Measurements from ENCODE around the gene ROR2.

ROR2 gene

DNA sequence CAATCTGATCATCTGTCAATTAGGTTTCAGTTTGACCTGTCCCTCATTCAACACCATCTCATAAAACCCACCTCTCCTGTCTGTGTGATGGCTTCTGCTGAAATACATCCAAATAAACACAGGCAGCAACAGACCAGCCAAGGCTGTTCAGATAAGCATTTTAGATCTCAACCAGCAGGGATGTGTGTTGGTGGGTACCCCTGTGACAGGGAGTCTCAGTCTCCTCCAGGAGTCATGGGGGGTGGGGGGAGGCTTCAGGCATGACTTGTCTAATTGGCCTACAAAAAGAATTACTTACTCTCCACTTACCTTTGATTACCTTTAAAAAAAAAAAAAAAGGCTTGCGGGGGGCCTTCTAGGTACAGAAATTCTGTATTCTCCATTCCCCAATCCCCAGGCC lies 65.9 kb downstream of the ROR2 start:
- in situ Hi-C loops (cut with MboI; ENCODE audit: low sequenced_read_pairs) = no loop called here

DNA sequence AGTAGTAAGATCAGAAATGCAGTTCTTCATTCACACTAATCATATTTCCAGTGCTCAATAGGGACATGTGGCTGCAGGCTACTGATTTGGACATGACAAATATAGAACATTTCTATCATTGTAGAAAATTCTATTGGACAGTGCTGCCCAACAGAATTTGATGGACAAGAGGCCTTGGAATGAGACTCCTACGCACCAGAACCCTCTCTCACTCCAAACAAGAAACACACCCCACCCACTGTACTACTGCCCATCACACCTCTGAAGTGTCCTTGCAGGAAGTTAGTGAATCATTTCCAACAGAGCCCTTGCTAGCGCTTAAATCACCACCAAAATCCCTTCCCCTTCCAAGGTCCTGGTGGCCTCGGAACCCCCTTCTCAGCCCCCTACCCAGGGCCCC lies 66.5 kb downstream of the ROR2 start:
- in situ Hi-C loops (cut with MboI; ENCODE audit: low sequenced_read_pairs) = no loop called here

- in situ Hi-C loops (cut with MboI; ENCODE audit: low sequenced_read_pairs) = no loop called here
Measured at GRCh38 chr9:91882627-91883026, 67.4 kb downstream of the ROR2 start.

DNA sequence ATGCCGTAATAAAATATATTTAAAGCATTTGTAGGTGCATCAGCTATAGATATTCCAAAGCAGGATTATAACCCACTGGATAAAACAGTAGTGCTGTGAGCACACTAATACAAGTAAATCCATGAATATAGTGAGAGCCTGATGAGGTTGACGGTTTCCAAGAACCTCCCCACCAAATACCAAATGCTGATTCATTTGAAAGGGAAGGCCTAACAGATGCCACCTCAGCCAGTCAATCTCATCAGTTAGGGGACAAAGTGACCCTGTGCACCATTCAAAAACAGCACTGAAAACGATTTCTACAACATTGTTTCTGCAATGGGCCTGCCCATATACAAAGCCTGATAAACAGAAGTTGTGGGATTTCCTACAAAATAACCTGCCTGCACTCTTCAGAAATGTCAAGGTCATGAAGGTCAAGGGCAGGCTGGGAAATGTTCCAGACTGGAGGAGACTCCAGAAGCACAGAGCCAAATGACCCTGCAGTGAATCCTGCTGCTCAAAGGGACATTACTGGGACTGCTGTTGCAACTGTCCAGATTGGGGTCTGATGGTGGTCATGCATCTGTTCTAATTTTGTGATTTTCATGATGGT lies 69.6 kb downstream of the ROR2 start:
- in situ Hi-C loops (cut with MboI; ENCODE audit: low sequenced_read_pairs) = no loop called here

- in situ Hi-C loops (cut with MboI; ENCODE audit: low sequenced_read_pairs) = no loop called here
Measured at GRCh38 chr9:91879231-91879630, 70.8 kb downstream of the ROR2 start.

DNA sequence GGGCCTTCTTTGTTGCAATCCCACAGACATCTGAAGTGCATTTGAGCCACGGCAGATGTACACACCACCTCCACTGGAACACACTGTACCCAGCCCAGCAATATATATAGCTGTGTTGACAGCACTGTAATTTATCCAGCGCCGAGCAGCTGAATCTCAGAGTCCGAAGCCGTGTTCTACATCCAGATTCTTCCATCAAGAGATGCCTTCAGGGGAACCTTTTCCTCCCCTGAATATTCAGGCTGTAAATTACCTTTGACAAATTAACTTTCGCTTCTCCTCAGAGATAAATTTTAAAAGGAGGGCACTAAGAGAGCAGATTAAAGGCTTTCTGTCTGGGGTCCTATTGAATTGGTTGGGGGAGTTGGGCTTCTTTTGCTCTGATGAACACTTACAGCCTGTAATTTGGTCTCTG lies 76.4 kb downstream of the ROR2 start:
- in situ Hi-C loops (cut with MboI; ENCODE audit: low sequenced_read_pairs) = no loop called here

GRCh38 chr9:91868732-91869391 lies 81.2 kb downstream of the ROR2 start:
- in situ Hi-C loops (cut with MboI; ENCODE audit: low sequenced_read_pairs) = no loop called here

- in situ Hi-C loops (cut with MboI; ENCODE audit: low sequenced_read_pairs) = no loop called here
Measured at GRCh38 chr9:91867740-91868139, 82.3 kb downstream of the ROR2 start.

- in situ Hi-C loops (cut with MboI; ENCODE audit: low sequenced_read_pairs) = no loop called here
Measured at GRCh38 chr9:91865041-91865440, 85.0 kb downstream of the ROR2 start.

GRCh38 chr9:91864380-91864779 lies 85.6 kb downstream of the ROR2 start:
- in situ Hi-C loops (cut with MboI; ENCODE audit: low sequenced_read_pairs) = no loop called here

GRCh38 chr9:91863469-91863868 lies 86.6 kb downstream of the ROR2 start:
- in situ Hi-C loops (cut with MboI; ENCODE audit: low sequenced_read_pairs) = no loop called here

DNA sequence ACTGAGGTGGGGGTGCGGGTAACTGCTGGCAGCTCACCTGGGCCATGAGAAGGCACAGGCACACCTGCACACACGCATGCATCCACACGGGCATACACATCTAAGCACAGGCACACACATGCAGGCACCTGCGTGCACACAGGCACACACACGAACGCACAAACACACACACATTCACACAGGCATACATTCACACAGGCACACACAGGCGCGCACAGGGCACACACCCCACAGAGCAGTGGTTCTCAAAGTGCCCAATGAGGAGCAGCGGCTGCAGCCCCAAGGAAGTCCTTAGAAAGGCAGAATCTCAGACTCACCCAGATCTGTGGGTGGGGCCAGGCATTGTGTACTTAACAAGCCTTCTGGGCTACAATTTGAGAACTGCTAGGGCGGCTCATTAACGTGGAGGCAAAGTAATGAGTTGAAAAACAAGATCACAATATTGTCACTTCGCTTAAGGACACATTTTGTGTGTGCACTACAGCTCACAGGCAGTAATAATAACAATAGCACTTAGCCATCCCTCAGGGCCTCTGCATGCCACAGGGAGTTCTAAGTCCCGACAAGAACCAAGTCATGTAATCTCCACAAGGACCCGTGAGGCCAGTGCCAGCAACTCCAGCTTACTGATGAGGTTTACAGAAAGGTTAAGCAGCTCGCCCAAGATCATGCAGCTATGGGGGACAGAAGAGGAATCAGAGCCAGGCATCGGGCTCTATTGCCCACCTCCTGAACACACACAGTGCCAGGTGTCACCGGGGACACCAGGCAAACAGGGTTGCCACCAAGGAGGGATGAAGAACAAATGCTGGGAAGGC lies 91.6 kb downstream of the ROR2 start:
- in situ Hi-C loops (cut with MboI; ENCODE audit: low sequenced_read_pairs) = no loop called here

- in situ Hi-C loops (cut with MboI; ENCODE audit: low sequenced_read_pairs) = no loop called here
Measured at GRCh38 chr9:91857291-91858212, 92.5 kb downstream of the ROR2 start.

DNA sequence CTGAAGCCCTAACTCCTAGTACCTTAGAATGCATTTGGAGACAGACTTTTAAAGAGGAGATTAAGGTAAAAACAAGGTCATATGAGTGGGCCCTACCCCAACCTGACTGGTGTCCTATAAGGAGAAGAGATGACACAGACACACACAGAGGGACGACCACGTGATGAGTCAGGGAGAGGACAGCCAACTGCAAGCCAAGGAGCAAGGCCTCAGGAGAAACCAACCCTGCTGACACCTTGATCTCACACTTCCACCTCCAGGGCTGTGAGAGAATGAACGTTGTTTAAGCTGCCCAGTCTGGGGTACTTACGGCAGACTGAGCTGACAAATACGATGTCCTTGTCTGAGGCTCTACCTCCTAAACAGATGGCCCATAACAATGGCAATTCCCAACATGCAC lies 93.6 kb downstream of the ROR2 start:
- in situ Hi-C loops (cut with MboI; ENCODE audit: low sequenced_read_pairs) = no loop called here

GRCh38 chr9:91855196-91855595 lies 94.8 kb downstream of the ROR2 start:
- in situ Hi-C loops (cut with MboI; ENCODE audit: low sequenced_read_pairs) = no loop called here

- in situ Hi-C loops (cut with MboI; ENCODE audit: low sequenced_read_pairs) = no loop called here
Measured at GRCh38 chr9:91852801-91853347, 97.2 kb downstream of the ROR2 start.

DNA sequence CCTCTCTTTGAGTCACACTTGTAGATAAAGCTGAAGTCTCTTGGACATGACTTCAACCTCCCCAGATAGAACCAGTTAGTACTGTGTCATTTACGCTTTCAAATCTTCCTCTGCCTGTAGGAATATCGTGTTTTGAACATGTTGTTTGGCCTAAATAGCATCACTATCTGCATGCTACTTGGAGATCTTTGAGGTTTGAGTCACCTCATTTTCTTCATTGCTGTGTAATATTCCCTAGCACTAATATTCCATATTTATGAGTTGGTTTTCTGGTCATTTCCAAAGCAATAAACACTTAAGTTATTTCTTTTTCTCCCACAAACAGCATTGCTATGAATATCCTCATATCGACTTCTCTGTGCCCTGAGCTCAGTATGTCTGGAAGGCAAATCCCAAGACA lies 100.3 kb downstream of the ROR2 start:
- in situ Hi-C loops (cut with MboI; ENCODE audit: low sequenced_read_pairs) = no loop called here

GRCh38 chr9:91848146-91848545 lies 101.9 kb downstream of the ROR2 start:
- in situ Hi-C loops (cut with MboI; ENCODE audit: low sequenced_read_pairs) = no loop called here

GRCh38 chr9:91847581-91848091 lies 102.4 kb downstream of the ROR2 start:
- in situ Hi-C loops (cut with MboI; ENCODE audit: low sequenced_read_pairs) = no loop called here

GRCh38 chr9:91845879-91846278 lies 104.1 kb downstream of the ROR2 start:
- in situ Hi-C loops (cut with MboI; ENCODE audit: low sequenced_read_pairs) = no loop called here
